ENCODE data around the gene CCDC106. TPM values are rescaled to one million over a fixed set of nuclear protein-coding genes. Genes with fewer than 3 reads are reported as not detected.
A peak's percentile ranks its signal among the peaks of the same experiment; 100 is the strongest.

Gene CCDC106
- polyA plus RNA-seq, 1 donor (not counting 4 experiments of a cell fraction or from before 2014, with no cell fraction given): 3.1 TPM

DNA sequence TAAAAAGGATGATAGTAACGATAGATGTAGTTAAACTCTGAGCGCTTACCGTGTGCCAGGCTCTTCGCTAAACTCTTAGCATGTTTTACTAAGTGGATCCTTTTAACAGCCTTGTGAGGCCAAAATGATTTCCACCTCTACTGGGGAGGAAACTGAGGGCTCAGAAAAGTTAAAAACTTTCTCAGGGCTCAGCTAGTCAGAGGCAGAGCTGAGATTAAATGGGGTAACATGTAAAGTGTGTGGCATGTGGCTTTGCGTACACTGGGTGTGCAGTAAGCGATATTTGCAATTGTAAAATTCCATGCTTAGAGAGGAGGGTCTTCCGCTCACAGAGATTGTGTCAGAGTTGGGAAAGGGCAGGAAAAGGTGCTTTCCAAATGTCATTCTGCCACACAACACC is 8.5 kb downstream of the CCDC106 start:
- Histone ChIP-seq H3K79me2 (ENCODE audit: control insufficient read depth, insufficient read depth, low read length) (peaks cover 67% of the 10 kb centered on the region), H3K4me1 (ENCODE audit: control insufficient read depth, extremely low read depth, insufficient read depth, low read length) (peaks cover 19% of the 10 kb centered on the region), H2AFZ (ENCODE audit: control insufficient read depth, low read length) (no peak overlapping the region), H3K4me2 (ENCODE audit: control insufficient read depth, extremely low read depth, insufficient read depth, low read depth, low read length) (peak overlapping the region; percentile 94), H3K9me1 (ENCODE audit: control insufficient read depth, extremely low read depth, insufficient read depth, low read length) (no peaks in the 10 kb centered on the region), H3K9me3 (ENCODE audit: control insufficient read depth, low read depth, low read length) (no peaks in the 10 kb centered on the region), H4K20me1 (ENCODE audit: control insufficient read depth, extremely low read depth, insufficient read depth, low read length) (peaks cover 34% of the 10 kb centered on the region), H3K27ac (ENCODE audit: control insufficient read depth, insufficient read depth, low read length) (peak overlapping the region; percentile 95), H3K4me3 (ENCODE audit: control insufficient read depth in 2 of 3, extremely low read depth in 1 of 3, insufficient read depth in 2 of 3, low read depth in 1 of 3, low read length in 3 of 3) (peak overlapping the region; percentile 87 to 99 (median 99)), H3K27me3 (ENCODE audit: control insufficient read depth, extremely low read depth, insufficient read depth, low read length) (no peaks in the 10 kb centered on the region), H3K9ac (ENCODE audit: control insufficient read depth, extremely low read depth, insufficient read depth, low read length) (peak overlapping the region; percentile 98), H3K36me3 (ENCODE audit: control insufficient read depth in 2 of 2, extremely low read depth in 1 of 2, insufficient read depth in 2 of 2, low read length in 2 of 2) (peaks cover 21 to 35% of the 10 kb centered on the region in 2 experiments)
- DNase-seq (ENCODE audit: low read depth, low spot score) (no peak), FAIRE-seq (no peak)
- TF ChIP-seq EZH2 (IDR thresholded peaks at IDR 0.05; ENCODE audit: low read length): no peak
- TF ChIP-seq, protein P1, sequence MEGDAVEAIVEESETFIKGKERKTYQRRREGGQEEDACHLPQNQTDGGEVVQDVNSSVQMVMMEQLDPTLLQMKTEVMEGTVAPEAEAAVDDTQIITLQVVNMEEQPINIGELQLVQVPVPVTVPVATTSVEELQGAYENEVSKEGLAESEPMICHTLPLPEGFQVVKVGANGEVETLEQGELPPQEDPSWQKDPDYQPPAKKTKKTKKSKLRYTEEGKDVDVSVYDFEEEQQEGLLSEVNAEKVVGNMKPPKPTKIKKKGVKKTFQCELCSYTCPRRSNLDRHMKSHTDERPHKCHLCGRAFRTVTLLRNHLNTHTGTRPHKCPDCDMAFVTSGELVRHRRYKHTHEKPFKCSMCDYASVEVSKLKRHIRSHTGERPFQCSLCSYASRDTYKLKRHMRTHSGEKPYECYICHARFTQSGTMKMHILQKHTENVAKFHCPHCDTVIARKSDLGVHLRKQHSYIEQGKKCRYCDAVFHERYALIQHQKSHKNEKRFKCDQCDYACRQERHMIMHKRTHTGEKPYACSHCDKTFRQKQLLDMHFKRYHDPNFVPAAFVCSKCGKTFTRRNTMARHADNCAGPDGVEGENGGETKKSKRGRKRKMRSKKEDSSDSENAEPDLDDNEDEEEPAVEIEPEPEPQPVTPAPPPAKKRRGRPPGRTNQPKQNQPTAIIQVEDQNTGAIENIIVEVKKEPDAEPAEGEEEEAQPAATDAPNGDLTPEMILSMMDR (optimal IDR thresholded peaks at IDR 0.05 in 1 of 3, IDR thresholded peaks at IDR 0.05 in 1 of 3, conservative IDR thresholded peaks at IDR 0.05 in 1 of 3; ENCODE audit: extremely low read depth in 1 of 3, insufficient read depth in 2 of 3, low read length in 3 of 3): no peak
- dilution Hi-C loops (cut with MboI; ENCODE audit: extremely low pct_ligation_motif_present, low sequenced_read_pairs): no loop called here

DNA sequence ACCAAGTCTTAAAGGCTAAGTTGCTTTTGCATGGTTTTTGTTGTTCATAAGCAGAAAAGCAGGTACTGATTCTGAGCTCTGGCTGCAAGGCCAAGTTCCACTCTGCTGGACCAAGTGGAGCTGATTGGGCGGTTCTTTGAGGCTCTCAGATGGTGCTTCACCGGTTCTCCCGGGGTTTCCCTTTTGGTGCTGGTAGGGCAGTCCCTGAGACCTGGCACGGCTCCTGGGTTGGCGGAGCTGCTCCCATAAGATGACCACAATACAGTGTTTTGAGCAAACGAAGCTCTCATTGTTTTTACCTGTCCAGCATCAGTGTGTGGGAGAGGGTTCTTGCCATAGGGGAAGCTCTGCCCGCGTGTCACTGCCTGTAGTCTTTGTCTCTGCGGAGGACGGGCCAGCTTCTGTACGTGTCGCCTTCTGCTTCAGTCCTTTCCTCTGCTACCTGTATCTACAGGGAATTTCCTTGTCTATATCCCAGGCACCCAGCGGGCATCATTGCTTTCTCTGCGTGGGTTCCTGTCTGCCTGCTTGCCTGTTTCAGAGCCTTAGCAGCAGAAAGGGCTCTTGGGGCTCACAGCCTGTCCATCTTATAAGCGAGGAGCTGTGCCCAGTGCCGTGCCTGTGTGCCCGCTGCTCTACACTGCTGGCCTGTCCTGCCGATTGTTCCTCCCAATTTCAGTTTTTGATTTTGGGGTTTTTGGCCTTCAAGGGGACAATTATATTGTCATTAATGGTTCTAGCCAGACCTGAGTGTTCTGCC is 9.2 kb downstream of the CCDC106 start:
- Histone ChIP-seq H3K4me2 (ENCODE audit: control insufficient read depth, extremely low read depth, insufficient read depth, low read depth, low read length) (peak overlapping the region; percentile 94), H3K36me3 (ENCODE audit: control insufficient read depth in 2 of 2, extremely low read depth in 1 of 2, insufficient read depth in 2 of 2, low read length in 2 of 2) (peaks cover 26 to 40% of the 10 kb centered on the region in 2 experiments), H4K20me1 (ENCODE audit: control insufficient read depth, extremely low read depth, insufficient read depth, low read length) (peaks cover 34% of the 10 kb centered on the region), H3K9me3 (ENCODE audit: control insufficient read depth, low read depth, low read length) (no peaks in the 10 kb centered on the region), H3K4me3 (ENCODE audit: control insufficient read depth in 2 of 3, extremely low read depth in 1 of 3, insufficient read depth in 2 of 3, low read depth in 1 of 3, low read length in 3 of 3) (peak overlapping the region; percentile 87 to 99 (median 99)), H3K9ac (ENCODE audit: control insufficient read depth, extremely low read depth, insufficient read depth, low read length) (peak overlapping the region; percentile 98), H3K9me1 (ENCODE audit: control insufficient read depth, extremely low read depth, insufficient read depth, low read length) (no peaks in the 10 kb centered on the region), H3K4me1 (ENCODE audit: control insufficient read depth, extremely low read depth, insufficient read depth, low read length) (peaks cover 19% of the 10 kb centered on the region), H2AFZ (ENCODE audit: control insufficient read depth, low read length) (no peak overlapping the region), H3K79me2 (ENCODE audit: control insufficient read depth, insufficient read depth, low read length) (peaks cover 73% of the 10 kb centered on the region), H3K27me3 (ENCODE audit: control insufficient read depth, extremely low read depth, insufficient read depth, low read length) (no peaks in the 10 kb centered on the region), H3K27ac (ENCODE audit: control insufficient read depth, insufficient read depth, low read length) (peak overlapping the region; percentile 95)
- DNase-seq (ENCODE audit: low read depth, low spot score) (no peak), FAIRE-seq (no peak)
- TF ChIP-seq, protein P1 (optimal IDR thresholded peaks at IDR 0.05 in 1 of 3, IDR thresholded peaks at IDR 0.05 in 1 of 3, conservative IDR thresholded peaks at IDR 0.05 in 1 of 3; ENCODE audit: extremely low read depth in 1 of 3, insufficient read depth in 2 of 3, low read length in 3 of 3): no peak
- no peak for TF ChIP-seq EZH2 (IDR thresholded peaks at IDR 0.05; ENCODE audit: low read length)
- dilution Hi-C loops (cut with MboI; ENCODE audit: extremely low pct_ligation_motif_present, low sequenced_read_pairs): no loop called here

All from keratinocyte (primary cell).